H9 (cell line): ENCODE measurements around the gene HMX1. TPM values are rescaled to one million over a fixed set of nuclear protein-coding genes. Genes with fewer than 3 reads are reported as not detected.

ENCODE experiments used
- DNase-seq: peaks from one replicate; pipeline ENCODE4 v3.0.0-alpha.2; 2017
- H2AFZ ChIP-seq: one replicate; pipeline ENCODE4 v1.6.1; 2013; ENCODE audit warnings: mild to moderate bottlenecking, low read length, control low read depth, moderate library complexity
- H2AK5ac ChIP-seq: 2 replicates; pipeline ENCODE4 v1.6.1; 2013; ENCODE audit warnings: low read length, control low read depth, mixed read lengths; ENCODE audit not compliant: insufficient read length
- H2BK120ac ChIP-seq: one replicate; pipeline ENCODE4 v1.6.1; 2013; ENCODE audit warnings: low read depth, mild to moderate bottlenecking, low read length, control low read depth, inconsistent platforms; ENCODE audit not compliant: poor library complexity, severe bottlenecking
- H2BK12ac ChIP-seq: 2 replicates; pipeline ENCODE4 v1.6.1; 2013; ENCODE audit warnings: low read length, control low read depth, mixed read lengths, low read depth; ENCODE audit not compliant: insufficient read length
- H2BK15ac ChIP-seq: 2 replicates; pipeline ENCODE4 v1.6.1; 2013; ENCODE audit warnings: low read depth, low read length, control low read depth
- H2BK20ac ChIP-seq: one replicate; pipeline ENCODE4 v1.6.1; 2013; ENCODE audit warnings: low read depth, mild to moderate bottlenecking, low read length, control low read depth, inconsistent platforms; ENCODE audit not compliant: poor library complexity, severe bottlenecking
- H2BK5ac ChIP-seq: 2 replicates; pipeline ENCODE4 v1.6.1; 2013; ENCODE audit warnings: low read length, control low read depth, mixed read lengths; ENCODE audit not compliant: insufficient read length
- H3K14ac ChIP-seq: 2 replicates; pipeline ENCODE4 v1.6.1; 2013; ENCODE audit warnings: low read length, control low read depth; ENCODE audit not compliant: insufficient read depth
- H3K18ac ChIP-seq: 2 replicates; pipeline ENCODE4 v1.6.1; 2013; ENCODE audit warnings: low read depth, mild to moderate bottlenecking, mixed read lengths, low read length, control low read depth; ENCODE audit not compliant: insufficient read length
- H3K23ac ChIP-seq: 2 replicates; pipeline ENCODE4 v1.6.1; 2013; ENCODE audit warnings: low read length, control low read depth, mixed read lengths, low read depth; ENCODE audit not compliant: insufficient read length
- H3K23me2 ChIP-seq: 2 replicates; pipeline ENCODE4 v1.6.1; 2013; ENCODE audit warnings: low read depth, mild to moderate bottlenecking, mixed read lengths, low read length, control low read depth; ENCODE audit not compliant: insufficient read length, poor library complexity, severe bottlenecking
- H3K27ac ChIP-seq: 2 replicates; pipeline ENCODE4 v1.5.1; 2013; ENCODE audit warnings: low read length, control low read depth, mixed read lengths, low read depth; ENCODE audit not compliant: insufficient read length
- H3K27me3 ChIP-seq: 2 replicates; pipeline ENCODE4 v1.6.1; 2013; ENCODE audit warnings: low read length, control low read depth, inconsistent platforms; ENCODE audit not compliant: insufficient read depth
- H3K4ac ChIP-seq: 2 replicates; pipeline ENCODE4 v1.6.1; 2013; ENCODE audit warnings: low read depth, mild to moderate bottlenecking, control low read depth, inconsistent platforms, low read length, moderate library complexity
- H3K4me1 ChIP-seq: 2 replicates; pipeline ENCODE4 v1.6.1; 2013; ENCODE audit warnings: low read length, control low read depth, inconsistent platforms; ENCODE audit not compliant: insufficient read depth
- H3K4me2 ChIP-seq: 2 replicates; pipeline ENCODE4 v1.6.1; 2013; ENCODE audit warnings: low read length, control low read depth, mixed read lengths; ENCODE audit not compliant: insufficient read length, insufficient read depth
- H3K56ac ChIP-seq: 2 replicates; pipeline ENCODE4 v1.6.1; 2013; ENCODE audit warnings: low read depth, mild to moderate bottlenecking, mixed read lengths, low read length, control low read depth; ENCODE audit not compliant: insufficient read length
- H3K79me1 ChIP-seq: 2 replicates; pipeline ENCODE4 v1.6.1; 2013; ENCODE audit warnings: low read depth, mild to moderate bottlenecking, moderate library complexity, low read length, control low read depth, inconsistent platforms; ENCODE audit not compliant: insufficient read depth, poor library complexity, severe bottlenecking
- H3K79me2 ChIP-seq: 2 replicates; pipeline ENCODE4 v1.6.1; 2013; ENCODE audit warnings: low read length, control low read depth, inconsistent platforms; ENCODE audit not compliant: insufficient read depth
- H3K9ac ChIP-seq: 2 replicates; pipeline ENCODE4 v1.6.1; 2013; ENCODE audit warnings: low read length, control low read depth, mixed read lengths; ENCODE audit not compliant: insufficient read length; ENCODE audit errors: extremely low read depth
- H3K9me3 ChIP-seq: one replicate; pipeline ENCODE4 v1.6.1; 2013; ENCODE audit warnings: low read depth, low read length, inconsistent platforms; ENCODE audit not compliant: control insufficient read depth
- H3T11ph ChIP-seq: one replicate; pipeline ENCODE4 v1.6.1; 2013; ENCODE audit warnings: mild to moderate bottlenecking, low read length, control low read depth, inconsistent platforms
- H4K20me1 ChIP-seq: one replicate; pipeline ENCODE4 v1.6.1; 2013; ENCODE audit not compliant: control insufficient read depth, insufficient read length, insufficient read depth
- H4K5ac ChIP-seq: 2 replicates; pipeline ENCODE4 v1.6.1; 2013; ENCODE audit warnings: low read depth, mild to moderate bottlenecking, mixed read lengths, low read length, control low read depth; ENCODE audit not compliant: insufficient read length
- H4K8ac ChIP-seq: replicated peaks from 2 replicates; pipeline ENCODE4 v1.6.1; 2013; ENCODE audit warnings: low read length, control low read depth, mixed read lengths, low read depth; ENCODE audit not compliant: insufficient read length
- H4K91ac ChIP-seq: 2 replicates; pipeline ENCODE4 v1.6.1; 2013; ENCODE audit warnings: low read depth, mild to moderate bottlenecking, moderate library complexity, mixed read lengths, low read length, control low read depth; ENCODE audit not compliant: insufficient read length
- H3K27ac Mint-ChIP-seq, 3 experiments: 2 replicates in 2 of 3; 3 replicates in 1 of 3; pipeline ENCODE4 v1.8.0; 2020 to 2021; ENCODE audit warnings: mixed read lengths in 3 of 3, mild to moderate bottlenecking in 1 of 3, moderate library complexity in 1 of 3
- H3K27me3 Mint-ChIP-seq: 2 replicates; pipeline ENCODE4 v1.8.0; 2021; ENCODE audit warnings: low read depth, mild to moderate bottlenecking, moderate library complexity, mixed read lengths
- H3K36me3 Mint-ChIP-seq, 3 experiments: 2 replicates in 2 of 3; 3 replicates in 1 of 3; pipeline ENCODE4 v1.8.0; 2020 to 2021; ENCODE audit warnings: low read depth in 3 of 3, mixed read lengths in 3 of 3; ENCODE audit not compliant: insufficient read depth in 1 of 3
- H3K4me1 Mint-ChIP-seq, 2 experiments: 2 replicates each; pipeline ENCODE4 v1.8.0; 2020; ENCODE audit warnings: mixed read lengths in 2 of 2
- H3K4me3 Mint-ChIP-seq, 2 experiments: 2 replicates in 1 of 2; 3 replicates in 1 of 2; pipeline ENCODE4 v1.8.0; 2020 to 2021; ENCODE audit warnings: mild to moderate bottlenecking in 2 of 2, mixed read lengths in 2 of 2, moderate library complexity in 1 of 2
- H3K9me3 Mint-ChIP-seq, 2 experiments: 2 replicates in 1 of 2; 3 replicates in 1 of 2; pipeline ENCODE4 v1.8.0; 2020; ENCODE audit warnings: mild to moderate bottlenecking in 2 of 2, mixed read lengths in 2 of 2, moderate library complexity in 1 of 2
- CTCF ChIP-seq: fragments of 200-600 bp; sonication (generic); conservative IDR thresholded peaks from 3 replicates; pipeline ENCODE4 v1.8.0; 2021; ENCODE audit warnings: antibody characterized with exemption, mild to moderate bottlenecking
- WGBS: extraction: QIAGEN DNeasy Blood & Tissue Kit; methylation state at CpG from one replicate; pipeline ENCODE4 v1.1.7; 2013; ENCODE audit warnings: missing lambda C conversion rate, low lambda C conversion rate, mixed read lengths; ENCODE audit not compliant: insufficient read length; ENCODE audit errors: extremely low coverage; 5-methylcytosine and 5-hydroxymethylcytosine counted together
- total RNA-seq: library from RNA; stranded (reverse); gene quantifications from 2 replicates; pipeline ENCODE4 v1.2.1, GENCODE V29; 2021

HMX1 gene
- total RNA-seq, 1 experiment from 2014 or later: 0.26 TPM

GRCh38 chr4:8819473-8820177, 52.0 kb downstream of the HMX1 start:
- WGBS: no CpG with 5 or more reads among the region's 19 CpGs
- Histone ChIP-seq H2BK12ac (no peak overlapping the region), H2BK120ac (no peak overlapping the region), H2AK5ac (no peak overlapping the region), H3K56ac (no peak overlapping the region), H3K9ac (no peak overlapping the region), H3K23me2 (no peaks in the 10 kb centered on the region), H3K27me3 (no peaks in the 10 kb centered on the region), H3K4me2 (no peak overlapping the region), H3K14ac (no peak overlapping the region; the same call in 1 of the 2 replicates), H4K20me1 (no peaks in the 10 kb centered on the region), H4K8ac (peak overlapping the region; percentile 16), H3K27ac (no peak overlapping the region), H3T11ph (no peak overlapping the region), H2BK20ac (no peak overlapping the region), H2BK15ac (no peak overlapping the region), H2AFZ (no peak overlapping the region), H3K4ac (no peak overlapping the region), H3K18ac (no peak overlapping the region), H3K79me1 (no peaks in the 10 kb centered on the region), H3K4me1 (no peaks in the 10 kb centered on the region), H4K5ac (no peak overlapping the region), H3K9me3 (no peaks in the 10 kb centered on the region), H3K79me2 (no peaks in the 10 kb centered on the region), H3K23ac (no peak overlapping the region), H2BK5ac (no peak overlapping the region), H4K91ac (no peak overlapping the region)
- H3K27me3 Mint-ChIP-seq: peaks cover 28% of the 10 kb centered on the region
- peaks cover 0 to 3% of the 10 kb centered on the region in 2 experiments; a peak in 1 of 4 replicates for H3K4me1 Mint-ChIP-seq
- DNase-seq: peak; percentile 29
- no peak overlapping the region for H3K27ac Mint-ChIP-seq
- no peaks in the 10 kb centered on the region for H3K9me3 Mint-ChIP-seq
- H3K36me3 Mint-ChIP-seq: no peaks in the 10 kb centered on the region
- H3K4me3 Mint-ChIP-seq: no peak overlapping the region
- TF ChIP-seq CTCF: peak; percentile 50
